ENCODE measurements around the gene KRT3.
"Not testable (repeated sequence)": the region's sequence is repeated elsewhere in the genome, so short reads cannot be mapped to it uniquely, and the experiment has no call there.

The KRT3 gene

DNA sequence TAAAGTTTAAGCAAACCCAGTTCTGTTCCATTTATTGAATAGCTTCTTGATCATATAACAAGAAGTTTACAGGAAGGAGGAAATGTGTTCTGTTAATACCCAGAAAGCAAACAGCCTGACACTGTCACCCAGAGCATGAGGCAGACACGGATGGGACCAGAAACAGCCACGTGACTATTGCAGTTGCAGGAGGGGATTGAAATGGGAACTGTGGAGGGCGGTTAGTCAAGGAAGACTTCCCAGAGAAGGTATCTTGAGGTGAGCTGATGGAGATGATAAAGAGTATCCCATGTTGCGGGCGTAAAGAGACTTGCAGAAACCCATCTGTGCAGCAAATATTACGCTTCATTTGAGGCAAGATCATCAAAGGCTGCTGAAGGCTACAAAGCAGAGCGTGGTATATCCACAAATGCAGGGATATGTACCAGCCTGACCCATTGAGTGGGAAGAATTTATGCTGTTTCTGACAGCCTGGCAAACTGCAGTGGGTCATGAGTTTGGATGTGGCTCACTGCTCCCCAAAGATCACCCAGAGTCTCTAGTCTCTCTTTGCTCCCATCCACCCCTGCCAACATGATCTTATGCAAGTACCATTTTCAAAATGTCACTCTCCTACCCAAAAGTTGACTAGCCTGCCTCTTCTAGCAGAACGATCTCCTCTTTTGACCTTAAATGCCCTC lies 39.5 kb downstream of the KRT3 start:
- no peak for DNase-seq

DNA sequence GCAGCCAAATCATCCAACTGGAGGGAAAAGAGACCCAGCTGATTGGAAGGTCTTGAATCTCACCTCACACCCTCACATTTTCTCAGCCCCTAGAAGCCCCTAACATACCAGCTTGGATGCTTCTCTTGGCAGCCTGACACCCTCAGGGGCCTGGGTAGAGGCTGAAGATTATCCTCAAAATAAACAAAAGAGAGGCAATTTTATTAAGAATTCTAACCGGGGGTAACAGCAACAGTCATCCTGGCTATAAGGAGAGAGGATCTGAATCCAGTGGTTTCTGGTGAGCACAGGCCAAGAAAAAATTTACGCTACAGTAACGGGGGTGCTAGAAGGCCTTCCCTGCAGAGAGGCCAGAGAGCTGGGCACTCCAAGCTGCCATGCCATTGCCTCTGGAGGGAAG lies 40.4 kb downstream of the KRT3 start:
- no peak for DNase-seq

GRCh38 chr12:52754135-52754534 lies 41.8 kb downstream of the KRT3 start:
- no peak for DNase-seq

- DNase-seq: no peak
Measured at GRCh38 chr12:52753283-52753682, 42.6 kb downstream of the KRT3 start.

DNA sequence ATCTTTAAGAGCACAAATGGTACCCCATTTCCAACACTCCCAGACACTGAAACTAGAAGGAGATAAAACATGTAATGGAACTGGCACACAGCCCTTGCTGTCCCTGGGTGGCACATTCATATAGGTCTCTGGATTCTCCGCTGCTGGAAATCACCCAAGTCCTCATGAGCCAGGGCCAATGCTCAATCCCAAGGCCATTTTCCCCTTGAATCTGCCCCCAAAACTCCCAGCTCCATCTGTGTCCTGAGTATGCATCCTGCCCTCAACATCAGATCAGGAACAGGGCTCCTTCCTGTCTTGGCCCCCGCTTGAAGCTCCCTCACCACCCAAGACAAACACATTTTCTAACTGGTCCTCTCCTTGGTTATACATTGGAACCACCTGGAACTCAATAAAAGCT lies 43.4 kb downstream of the KRT3 start:
- DNase-seq: no peak

- DNase-seq: no peak
Measured at GRCh38 chr12:52751795-52752194, 44.1 kb downstream of the KRT3 start.

- DNase-seq: not testable (repeated sequence)
Measured at GRCh38 chr12:52750532-52750931, 45.4 kb downstream of the KRT3 start.

GRCh38 chr12:52749827-52750226 lies 46.1 kb downstream of the KRT3 start:
- DNase-seq: no peak

GRCh38 chr12:52748578-52748977 lies 47.3 kb downstream of the KRT3 start:
- DNase-seq: no peak

- no peak for DNase-seq
Measured at GRCh38 chr12:52745554-52745953, 50.4 kb downstream of the KRT3 start.

GRCh38 chr12:52744493-52745156 lies 51.3 kb downstream of the KRT3 start:
- DNase-seq: no peak

GRCh38 chr12:52742822-52743457 lies 53.0 kb downstream of the KRT3 start:
- no peak for DNase-seq

GRCh38 chr12:52742196-52742580 lies 53.7 kb downstream of the KRT3 start:
- DNase-seq: no peak

GRCh38 chr12:52741375-52742195 lies 54.3 kb downstream of the KRT3 start:
- no peak for DNase-seq

- DNase-seq: no peak
Measured at GRCh38 chr12:52740584-52740983, 55.3 kb downstream of the KRT3 start.

GRCh38 chr12:52739963-52740362 lies 56.0 kb downstream of the KRT3 start:
- DNase-seq: no peak

All from NCI-H526 (cell line).